CD4-positive, alpha-beta T cell (primary cell): ENCODE measurements around the gene NKD1. TPM values are rescaled to one million over a fixed set of nuclear protein-coding genes. Genes with fewer than 3 reads are reported as not detected.

Experiments used
- ATAC-seq: fragments of 200-7000 bp; cut with Tn5 transposase; one replicate; pipeline ENCODE4 v1.10.0; 2022; ENCODE audit warnings: mild to moderate bottlenecking; ENCODE audit not compliant: poor library complexity
- CTCF ChIA-PET: fragments of 350-600 bp; sonication (Branson Sonifier 250); formaldehyde crosslinking; loops from one replicate; lab custom pipeline; 2021; ENCODE audit warnings: antibody characterized with exemption, inconsistent platforms; lab: Charles Lee
- POLR2A ChIA-PET: fragments of 350-600 bp; sonication (Branson Sonifier 250); formaldehyde crosslinking; loops from one replicate; lab custom pipeline; 2021; ENCODE audit warnings: antibody characterized with exemption, inconsistent platforms; lab: Charles Lee
- DNase-seq, 14 experiments: peaks; one replicate each; pipeline ENCODE4 v3.0.0-alpha.2; 2013 to 2020; ENCODE audit warnings: mixed read lengths in 2 of 14
- H3K27ac ChIP-seq, 2 donors: one replicate each; pipeline versions ENCODE4 v1.5.1 to v1.7.0; 2013; ENCODE audit warnings: low read length in 2 of 2, low read depth in 1 of 2, mild to moderate bottlenecking in 1 of 2
- H3K27me3 ChIP-seq, 2 experiments: 1 replicate in 1 of 2; 2 replicates in 1 of 2; pipeline versions ENCODE4 v1.6.1 to v1.7.0; 2013; ENCODE audit warnings: low read length in 2 of 2, control low read depth in 1 of 2, mild to moderate bottlenecking in 1 of 2, moderate library complexity in 1 of 2; ENCODE audit not compliant: insufficient read depth in 2 of 2, control insufficient read depth in 1 of 2
- H3K36me3 ChIP-seq: one replicate; pipeline ENCODE4 v1.6.1; 2013; ENCODE audit warnings: low read length, control low read depth; ENCODE audit not compliant: insufficient read depth
- H3K4me1 ChIP-seq: one replicate; pipeline ENCODE4 v1.6.1; 2013; ENCODE audit warnings: low read length, control low read depth; ENCODE audit not compliant: insufficient read depth
- H3K4me3 ChIP-seq: one replicate; pipeline ENCODE4 v1.5.1; 2013; ENCODE audit warnings: mild to moderate bottlenecking, low read length, moderate library complexity
- H3K9me3 ChIP-seq, 2 experiments: 1 replicate in 1 of 2; 2 replicates in 1 of 2; pipeline versions ENCODE4 v1.6.1 to v1.7.0; 2013; ENCODE audit warnings: low read length in 2 of 2, mild to moderate bottlenecking in 2 of 2, control low read depth in 1 of 2, moderate library complexity in 1 of 2; ENCODE audit not compliant: control insufficient read depth in 1 of 2, insufficient read depth in 1 of 2
- H3K27ac Mint-ChIP-seq: one replicate; pipeline ENCODE4 v1.8.0; 2020; ENCODE audit warnings: mixed read lengths
- H3K27me3 Mint-ChIP-seq: one replicate; pipeline ENCODE4 v1.8.0; 2021; ENCODE audit warnings: mixed read lengths
- H3K36me3 Mint-ChIP-seq: one replicate; pipeline ENCODE4 v1.8.0; 2021; ENCODE audit warnings: low read depth, mixed read lengths
- H3K4me1 Mint-ChIP-seq: one replicate; pipeline ENCODE4 v1.8.0; 2021; ENCODE audit warnings: low read depth, mixed read lengths
- H3K4me3 Mint-ChIP-seq: one replicate; pipeline ENCODE4 v1.8.0; 2020; ENCODE audit warnings: mild to moderate bottlenecking, mixed read lengths
- H3K9me3 Mint-ChIP-seq: one replicate; pipeline ENCODE4 v1.8.0; 2020; ENCODE audit warnings: mixed read lengths
- intact Hi-C, 2 experiments: fragments of 100-400 bp; cut with DNase I in 1 of 2; cut with micrococcal nuclease in 1 of 2; formaldehyde crosslinking; loops; one replicate each; pipeline versions ENCODE4 v1.15.1 to v1.9.0; 2023 to 2025; cut with DNase I, micrococcal nuclease
- total RNA-seq, 174 experiments: library from RNA in 2 of 174; stranded (reverse) in 2 of 174; gene quantifications; one replicate each; pipeline ENCODE4 v1.2.3 and lab custom pipeline; 2021 to 2026
- TF ChIP-seq, protein P1 (sequence below): fragments of 200-600 bp; IDR thresholded peaks from one replicate; pipeline ENCODE4 v1.8.0; 2022; ENCODE audit warnings: antibody characterized with exemption, mild to moderate bottlenecking

The NKD1 gene
- total RNA-seq, 2 experiments from 2014 or later, result 6.1 to 9.8 TPM

- no peak overlapping the region for H3K4me3 ChIP-seq
- peaks cover 9% of the 10 kb centered on the region for H3K4me1 ChIP-seq
- peaks cover 4% of the 10 kb centered on the region for H3K4me1 Mint-ChIP-seq
- ATAC-seq (no peak), DNase-seq (no peak)
- H3K9me3 Mint-ChIP-seq, result no peaks in the 10 kb centered on the region
- intact Hi-C loops, result no loop called here
- H3K27ac Mint-ChIP-seq, result no peak overlapping the region
- no peak overlapping the region for H3K4me3 Mint-ChIP-seq
- POLR2A ChIA-PET, result interaction anchor here (0.6 kb wide), 1 partner anchor 139 kb away, joined by 3 read pairs; no protein-coding TSS in a partner anchor
- TF ChIP-seq, protein P1, sequence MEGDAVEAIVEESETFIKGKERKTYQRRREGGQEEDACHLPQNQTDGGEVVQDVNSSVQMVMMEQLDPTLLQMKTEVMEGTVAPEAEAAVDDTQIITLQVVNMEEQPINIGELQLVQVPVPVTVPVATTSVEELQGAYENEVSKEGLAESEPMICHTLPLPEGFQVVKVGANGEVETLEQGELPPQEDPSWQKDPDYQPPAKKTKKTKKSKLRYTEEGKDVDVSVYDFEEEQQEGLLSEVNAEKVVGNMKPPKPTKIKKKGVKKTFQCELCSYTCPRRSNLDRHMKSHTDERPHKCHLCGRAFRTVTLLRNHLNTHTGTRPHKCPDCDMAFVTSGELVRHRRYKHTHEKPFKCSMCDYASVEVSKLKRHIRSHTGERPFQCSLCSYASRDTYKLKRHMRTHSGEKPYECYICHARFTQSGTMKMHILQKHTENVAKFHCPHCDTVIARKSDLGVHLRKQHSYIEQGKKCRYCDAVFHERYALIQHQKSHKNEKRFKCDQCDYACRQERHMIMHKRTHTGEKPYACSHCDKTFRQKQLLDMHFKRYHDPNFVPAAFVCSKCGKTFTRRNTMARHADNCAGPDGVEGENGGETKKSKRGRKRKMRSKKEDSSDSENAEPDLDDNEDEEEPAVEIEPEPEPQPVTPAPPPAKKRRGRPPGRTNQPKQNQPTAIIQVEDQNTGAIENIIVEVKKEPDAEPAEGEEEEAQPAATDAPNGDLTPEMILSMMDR, result no peak
- H3K27me3 ChIP-seq, result no peaks in the 10 kb centered on the region
- H3K27me3 Mint-ChIP-seq, result no peaks in the 10 kb centered on the region
- no peaks in the 10 kb centered on the region for H3K9me3 ChIP-seq
- H3K36me3 ChIP-seq, result no peaks in the 10 kb centered on the region
- no peak overlapping the region for H3K27ac ChIP-seq
- peaks cover 10% of the 10 kb centered on the region for H3K36me3 Mint-ChIP-seq
- CTCF ChIA-PET, result no interaction called here
Measured at GRCh38 chr16:50637716-50638602, 89.8 kb downstream of the NKD1 start.

DNA sequence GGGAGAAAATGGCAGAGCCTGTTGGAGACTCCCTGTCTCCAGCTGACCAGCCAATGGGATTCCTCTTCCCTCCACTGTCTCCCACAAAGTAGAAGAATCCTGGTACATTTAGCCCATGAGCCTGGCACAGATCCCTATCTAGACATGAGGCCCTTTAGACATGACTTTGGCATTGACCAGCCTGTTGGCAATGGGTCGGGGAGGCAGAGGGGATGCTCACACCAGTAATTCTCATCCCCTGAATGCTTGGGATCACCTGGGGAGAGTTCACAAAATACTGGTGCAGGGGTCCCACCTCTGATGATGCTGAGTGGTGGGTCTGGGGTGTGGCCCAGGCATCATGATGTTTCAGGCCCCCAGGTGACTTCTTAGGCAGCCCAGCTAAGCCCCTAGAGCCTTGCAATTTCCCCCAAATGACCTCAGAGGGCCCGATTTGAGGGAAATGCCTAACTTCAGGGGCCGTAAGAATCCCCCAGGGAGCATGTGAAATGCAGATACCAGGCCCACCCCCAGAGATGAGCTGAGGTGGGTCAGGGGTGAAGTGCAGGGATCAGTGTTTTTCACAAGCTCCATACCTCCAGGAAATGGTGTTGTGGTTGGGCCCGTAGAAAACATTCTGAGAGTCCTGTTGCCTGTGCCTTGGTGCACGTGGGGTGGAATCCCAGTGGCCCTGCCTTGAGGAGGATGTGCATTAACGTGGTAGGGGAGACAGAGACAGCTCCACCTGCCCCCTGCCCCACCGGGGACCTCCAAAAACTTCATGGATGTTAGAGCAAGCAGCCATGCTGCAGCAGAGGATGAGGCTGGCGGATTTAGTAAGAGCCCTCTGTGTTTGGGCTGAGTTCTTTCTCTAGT lies 90.8 kb downstream of the NKD1 start:
- H3K4me3 ChIP-seq, result no peak overlapping the region
- intact Hi-C loops, result no loop called here
- TF ChIP-seq, protein P1, result no peak
- no peak overlapping the region for H3K27ac ChIP-seq
- DNase-seq, result no peak
- H3K27me3 ChIP-seq, result no peaks in the 10 kb centered on the region
- Mint-ChIP-seq H3K27me3 (no peaks in the 10 kb centered on the region), H3K9me3 (no peaks in the 10 kb centered on the region), H3K27ac (no peak overlapping the region), H3K36me3 (peaks cover 5% of the 10 kb centered on the region), H3K4me3 (no peak overlapping the region), H3K4me1 (peaks cover 4% of the 10 kb centered on the region)
- no peaks in the 10 kb centered on the region for H3K9me3 ChIP-seq
- ATAC-seq, result no peak
- H3K4me1 ChIP-seq, result peaks cover 9% of the 10 kb centered on the region
- ChIA-PET CTCF (no interaction called here), POLR2A (no interaction called here)
- no peaks in the 10 kb centered on the region for H3K36me3 ChIP-seq

DNA sequence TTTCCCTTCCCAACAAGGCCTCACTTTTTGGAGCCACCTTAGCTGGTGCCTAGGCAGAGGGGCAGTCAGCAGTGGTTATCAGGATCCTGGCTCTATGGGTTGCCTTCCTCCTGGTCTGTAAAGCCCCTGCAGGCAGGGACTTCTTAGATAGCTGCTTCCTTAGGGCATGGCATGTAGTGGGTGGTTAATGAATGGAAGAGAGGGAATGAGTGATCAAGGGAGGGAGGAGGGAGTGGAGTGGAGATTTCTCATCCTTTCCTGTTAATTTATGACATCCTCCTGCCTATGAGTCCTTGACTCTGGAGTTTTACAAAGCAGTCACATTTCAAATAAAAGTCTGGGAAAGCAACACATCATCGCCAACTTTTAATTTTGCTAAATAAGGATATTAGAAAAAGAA lies 92.2 kb downstream of the NKD1 start:
- H3K27ac Mint-ChIP-seq, result no peak overlapping the region
- intact Hi-C loops, result loop anchor here in 1 of 2 experiments (5.0 kb wide), 1 partner anchor 428 kb away; no protein-coding TSS in a partner anchor
- DNase-seq (no peak), ATAC-seq (no peak)
- H3K36me3 ChIP-seq, result no peaks in the 10 kb centered on the region
- H3K27ac ChIP-seq, result no peak overlapping the region
- H3K4me3 ChIP-seq, result no peak overlapping the region
- H3K4me1 Mint-ChIP-seq, result peaks cover 10% of the 10 kb centered on the region
- POLR2A ChIA-PET, result no interaction called here
- H3K4me1 ChIP-seq, result peaks cover 13% of the 10 kb centered on the region
- TF ChIP-seq, protein P1, result no peak
- no peaks in the 10 kb centered on the region for H3K36me3 Mint-ChIP-seq
- H3K27me3 Mint-ChIP-seq, result no peaks in the 10 kb centered on the region
- H3K9me3 Mint-ChIP-seq, result no peaks in the 10 kb centered on the region
- no peaks in the 10 kb centered on the region for H3K27me3 ChIP-seq
- H3K4me3 Mint-ChIP-seq, result no peak overlapping the region
- CTCF ChIA-PET, result interaction anchor here (1.2 to 1.3 kb wide), 2 partner anchors 25 to 31 kb away, joined by 3 to 4 read pairs; no protein-coding TSS in a partner anchor
- no peaks in the 10 kb centered on the region for H3K9me3 ChIP-seq
